GM18507 (cell line): Measurements from ENCODE around the gene MPC2.
"Not testable (repeated sequence)": the region's sequence is repeated elsewhere in the genome, so short reads cannot be mapped to it uniquely, and the experiment has no call there.

Experiments used
- DNase-seq: peaks from one replicate; pipeline ENCODE4 v3.0.0; 2011; ENCODE audit warnings: low read depth; ENCODE audit not compliant: insufficient read length; ENCODE audit errors: extremely low spot score
- FAIRE-seq: peaks from 2 replicates; lab custom pipeline; 2011; peaks lifted over from hg19 to GRCh38; lab: Jason Lieb, UNC

MPC2 gene

DNA sequence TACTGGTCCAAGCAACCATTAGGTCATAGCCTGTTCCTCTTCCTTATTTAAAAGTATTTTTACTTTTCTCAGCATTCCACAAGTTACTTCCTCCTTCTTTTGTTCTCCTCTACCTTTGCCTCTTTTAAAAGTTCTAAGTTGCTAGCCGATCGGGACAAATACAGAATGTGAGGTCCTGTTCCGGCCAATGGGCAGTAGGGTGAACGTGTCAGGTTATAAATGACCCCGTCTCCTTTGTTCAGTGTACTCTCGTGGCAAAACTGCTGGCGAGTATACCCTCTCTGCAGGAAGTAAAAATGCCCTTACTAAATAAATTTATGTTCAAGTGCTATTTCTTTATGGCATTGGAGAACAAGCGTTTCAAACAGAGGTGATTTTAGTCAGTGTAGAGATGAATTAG is 25.5 kb downstream of the MPC2 start:
- FAIRE-seq, result no peak
- DNase-seq, result no peak

DNA sequence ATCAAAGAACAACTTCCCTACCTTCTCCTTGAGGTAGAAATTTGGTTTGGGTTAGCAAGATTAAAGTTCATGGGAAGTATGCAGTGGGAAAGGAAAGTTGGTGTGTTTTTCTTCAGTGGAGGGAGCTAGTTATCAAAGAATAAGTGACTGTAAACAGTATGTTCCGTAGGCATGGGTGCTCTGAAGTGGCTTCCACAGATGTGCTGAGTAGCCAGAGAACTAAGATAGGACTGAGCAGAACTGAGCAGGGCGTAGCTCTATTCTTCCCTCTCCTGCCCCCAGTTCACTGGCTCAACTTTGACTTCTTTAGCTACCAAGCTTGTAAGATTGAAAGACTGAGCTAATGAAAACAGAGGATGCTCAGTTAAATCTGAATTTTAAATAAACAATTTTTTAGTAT is 26.3 kb downstream of the MPC2 start:
- FAIRE-seq (no peak), DNase-seq (no peak)

DNA sequence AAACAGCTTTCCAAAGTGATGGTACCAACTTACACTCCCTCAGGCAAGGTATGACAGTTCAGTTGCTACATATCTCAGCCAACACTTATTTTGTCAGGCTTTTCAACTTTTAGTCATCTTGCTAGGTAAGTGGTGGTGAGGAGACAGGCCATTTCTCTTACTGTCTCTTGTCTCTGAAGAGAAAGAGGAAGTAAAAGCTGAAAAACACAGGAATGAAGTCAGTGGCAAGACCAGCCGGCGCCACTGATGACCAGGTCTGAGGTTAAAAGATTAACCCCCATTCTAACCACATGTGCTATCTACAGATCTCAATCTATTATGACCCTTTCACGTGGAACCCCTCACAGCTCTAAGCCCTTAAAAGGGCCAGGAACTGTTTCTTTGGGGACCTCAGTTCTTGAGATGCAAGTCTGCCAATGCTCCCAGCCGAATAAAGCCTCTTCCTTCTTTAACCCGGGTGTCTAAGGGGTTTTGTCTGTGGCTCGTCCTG is 27.1 kb downstream of the MPC2 start:
- no peak for DNase-seq

DNA sequence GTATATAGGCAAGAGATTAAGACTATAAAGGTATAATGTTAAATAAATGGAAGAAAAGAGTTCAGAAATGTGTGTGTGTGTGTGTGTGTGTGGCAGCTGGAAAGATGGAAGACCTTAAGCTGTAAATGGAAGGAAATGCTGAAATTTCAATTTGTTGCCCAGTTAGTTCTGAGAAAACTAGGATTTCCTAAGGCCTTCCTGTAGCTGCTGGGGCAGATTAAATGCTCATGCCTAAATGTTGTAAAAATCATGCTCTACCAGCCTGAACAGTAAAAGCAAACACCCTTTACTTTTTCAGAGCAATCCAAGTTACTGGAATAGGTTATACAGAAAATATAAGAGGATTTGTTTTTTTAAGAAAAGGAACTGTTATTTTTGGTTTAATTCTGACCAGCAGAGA is 31.2 kb downstream of the MPC2 start:
- no peak for DNase-seq
- FAIRE-seq, result no peak

More for the DNA sequence above, 27.1 kb downstream of the MPC2 start:
- FAIRE-seq, result peak; percentile 87

DNA sequence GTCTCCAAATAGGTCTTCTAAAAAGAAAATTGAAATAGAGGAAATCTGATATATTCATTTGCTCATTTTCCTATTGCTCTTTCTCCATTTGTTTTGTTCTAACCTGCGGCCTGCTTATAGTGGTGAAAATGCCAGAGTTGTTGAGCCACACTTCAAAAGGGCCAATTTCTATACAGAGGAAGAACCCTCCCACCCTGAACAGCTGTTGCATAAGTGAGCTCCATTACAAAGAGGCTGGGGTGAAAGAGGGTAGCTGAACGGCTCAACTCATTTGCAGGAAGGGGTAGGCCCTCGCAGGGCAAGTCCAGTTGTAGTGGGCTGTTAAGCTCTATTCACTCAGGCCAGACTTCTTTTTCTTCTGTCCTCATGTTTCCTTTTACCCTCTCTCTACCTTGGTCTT is 31.7 kb downstream of the MPC2 start:
- no peak for DNase-seq
- no peak for FAIRE-seq

DNA sequence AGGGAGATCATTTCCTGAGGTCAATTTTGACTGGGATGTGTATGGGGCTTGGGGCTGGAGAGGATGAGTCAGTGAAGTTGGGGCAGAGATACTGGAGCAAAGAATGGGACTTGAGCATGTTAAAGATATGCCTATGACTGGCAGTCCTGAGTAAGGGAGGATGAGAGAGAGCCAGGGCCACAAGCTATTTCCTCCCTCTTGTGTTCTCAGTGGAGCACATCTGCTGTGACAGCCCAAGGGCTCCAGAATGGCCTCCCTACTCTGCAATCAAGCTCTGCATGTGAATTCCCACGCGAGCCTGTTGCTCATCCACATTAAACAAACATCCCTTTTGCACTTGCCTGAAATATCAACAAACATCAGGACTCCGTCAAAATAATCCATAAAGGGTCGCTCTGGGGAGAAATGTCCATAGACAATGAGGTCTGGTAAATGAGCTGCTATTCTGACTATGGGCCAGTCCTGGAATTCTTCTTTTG is 32.2 kb downstream of the MPC2 start:
- DNase-seq (no peak), FAIRE-seq (no peak)

DNA sequence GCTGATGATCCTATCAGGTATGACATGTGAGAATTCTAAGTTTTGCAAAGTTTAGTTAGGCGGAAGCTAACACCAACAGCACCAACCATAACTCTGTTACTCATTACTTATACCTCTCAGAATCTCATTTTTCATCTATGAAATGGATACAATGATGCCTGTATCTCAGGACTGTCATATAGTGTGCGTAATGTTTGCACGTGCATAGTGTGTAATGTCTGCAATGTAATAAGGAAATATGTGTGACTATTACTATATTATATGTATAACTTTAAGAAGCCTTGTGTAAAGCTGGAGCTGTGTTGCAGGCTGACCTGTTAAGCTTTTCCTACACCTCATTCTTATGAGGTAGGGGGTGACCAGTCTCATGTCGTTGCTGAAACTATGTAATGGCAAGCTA is 36.0 kb downstream of the MPC2 start:
- no peak for FAIRE-seq

DNA sequence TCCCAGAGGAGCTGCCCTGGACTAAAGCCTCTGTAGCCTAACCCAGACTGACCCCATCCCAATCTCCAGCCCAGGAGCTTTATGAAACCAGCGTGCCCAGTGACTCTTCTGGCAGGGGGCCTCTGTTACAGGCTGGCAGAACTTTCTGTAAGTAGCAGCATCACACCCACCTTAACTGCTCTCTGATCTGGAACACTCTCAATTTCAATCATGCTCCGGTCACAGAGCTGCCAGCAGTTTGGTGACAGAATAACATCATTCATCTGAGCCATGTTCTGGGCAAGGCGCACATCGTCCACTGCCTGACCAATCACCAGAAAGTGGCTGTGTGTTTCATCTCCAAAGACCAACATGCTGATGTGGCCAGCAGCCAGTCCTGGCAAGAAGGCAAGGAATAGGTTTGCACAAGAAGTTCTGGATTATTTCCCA is 37.6 kb downstream of the MPC2 start:
- peak; percentile 35 for DNase-seq
- peak; percentile 93 for FAIRE-seq

More for the DNA sequence above, 36.0 kb downstream of the MPC2 start:
- no peak for DNase-seq

DNA sequence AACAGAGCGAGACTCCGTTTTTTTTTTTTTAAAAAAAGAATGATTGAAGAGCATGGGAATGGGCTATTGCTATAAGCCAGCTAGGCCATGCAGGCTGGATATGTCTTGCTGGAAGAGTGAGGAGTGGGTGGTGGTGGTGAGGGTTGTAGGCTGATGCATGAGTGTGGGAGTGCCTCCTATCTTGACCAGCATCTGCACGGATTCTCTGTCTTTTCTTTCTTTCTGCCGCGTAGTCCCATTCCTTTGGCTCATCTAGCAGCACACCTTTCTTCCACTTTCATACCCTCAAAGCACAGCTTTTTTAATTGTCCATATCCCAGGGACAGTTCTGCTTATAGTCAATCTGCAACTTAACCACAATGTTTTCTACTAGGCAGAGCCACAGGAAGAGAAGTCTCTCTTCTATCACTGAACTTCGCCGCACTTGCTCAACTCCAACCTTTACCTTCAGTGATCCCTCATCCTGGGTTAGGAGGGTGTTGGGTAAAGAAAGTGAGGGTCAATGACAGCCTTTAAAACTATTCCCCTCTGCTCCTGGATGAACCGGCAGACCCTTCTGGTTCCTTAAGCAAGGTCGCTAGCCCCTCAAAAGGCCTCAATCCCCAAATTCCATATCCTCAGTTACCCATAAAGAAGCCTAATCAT is 38.2 kb downstream of the MPC2 start:
- DNase-seq, result no peak
- peak; percentile 9 for FAIRE-seq

DNA sequence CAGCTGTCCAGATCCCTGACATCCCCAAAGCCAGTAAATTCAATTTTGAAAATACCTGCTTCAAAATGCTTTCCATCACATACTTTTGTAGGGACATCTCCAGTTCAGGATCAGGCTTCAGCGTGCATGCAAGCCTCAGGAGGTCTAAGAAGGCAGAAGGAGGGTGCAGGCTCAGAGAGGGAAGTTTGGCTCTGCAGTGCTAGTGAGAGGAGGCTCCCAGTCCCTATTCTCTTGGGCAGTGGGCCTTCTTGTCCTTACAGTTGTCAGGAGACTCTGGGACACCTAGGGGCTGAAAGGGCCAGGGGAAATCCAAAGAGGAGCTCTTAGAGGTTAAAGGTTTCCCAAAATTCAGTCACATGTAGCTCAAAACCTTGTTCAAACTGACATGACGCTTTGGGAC is 43.1 kb downstream of the MPC2 start:
- FAIRE-seq (no peak), DNase-seq (no peak)

DNA sequence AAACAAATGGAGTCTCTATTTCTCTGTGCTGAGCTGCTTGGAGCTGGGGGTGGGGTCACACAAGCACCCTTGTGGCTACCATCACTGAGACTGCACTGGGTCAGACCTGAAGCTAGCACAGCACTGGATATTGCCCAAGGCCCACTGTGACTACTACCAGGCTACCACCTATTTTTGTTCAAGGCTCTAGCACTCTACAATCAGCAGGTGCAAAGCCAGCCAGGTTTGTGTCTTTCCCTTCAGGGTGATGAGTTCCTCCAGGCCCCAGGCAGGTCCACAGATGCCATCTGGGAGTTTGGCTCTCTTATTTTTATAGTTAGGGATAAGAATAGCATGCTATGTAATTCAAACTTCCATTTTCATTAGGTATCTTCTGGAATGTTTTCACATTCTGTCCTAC is 46.5 kb downstream of the MPC2 start:
- no peak for DNase-seq
- FAIRE-seq, result no peak

DNA sequence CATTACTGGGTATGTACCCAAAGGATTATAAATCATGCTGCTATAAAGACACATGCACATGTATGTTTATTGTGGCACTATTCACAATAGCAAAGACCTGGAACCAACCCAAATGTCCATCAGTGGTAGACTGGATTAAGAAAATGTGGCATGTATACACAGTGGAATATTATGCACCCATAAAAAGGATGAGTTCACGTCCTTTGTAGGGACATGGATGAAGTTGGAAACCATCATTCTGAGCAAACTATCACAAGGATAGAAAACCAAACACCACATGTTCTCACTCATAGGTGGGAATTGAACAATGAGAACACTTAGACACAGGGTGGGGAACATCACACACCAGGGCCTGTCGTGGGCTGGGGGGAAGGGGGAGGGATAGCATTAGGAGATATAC is 49.7 kb downstream of the MPC2 start:
- DNase-seq, FAIRE-seq: not testable (repeated sequence)

DNA sequence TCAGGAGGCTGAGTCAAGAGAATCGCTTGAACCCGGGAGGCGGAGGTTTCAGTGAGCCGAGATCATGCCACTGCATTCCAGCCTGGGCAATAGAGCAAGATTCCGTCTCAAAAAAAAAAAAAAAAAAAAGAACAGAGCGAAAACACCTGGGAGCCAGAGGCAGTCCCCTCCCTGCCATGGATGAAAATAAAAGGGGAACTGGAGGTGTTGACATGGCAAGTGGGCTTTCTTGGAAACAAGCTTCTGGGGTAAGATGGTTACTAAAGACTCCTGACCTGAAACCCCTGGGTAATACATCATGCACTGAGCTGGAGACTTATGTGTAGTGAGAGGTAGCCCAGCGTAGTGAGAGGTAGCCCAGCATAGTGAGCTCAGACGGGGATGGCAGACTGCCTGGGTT is 54.5 kb downstream of the MPC2 start:
- FAIRE-seq (no peak), DNase-seq (no peak)

DNA sequence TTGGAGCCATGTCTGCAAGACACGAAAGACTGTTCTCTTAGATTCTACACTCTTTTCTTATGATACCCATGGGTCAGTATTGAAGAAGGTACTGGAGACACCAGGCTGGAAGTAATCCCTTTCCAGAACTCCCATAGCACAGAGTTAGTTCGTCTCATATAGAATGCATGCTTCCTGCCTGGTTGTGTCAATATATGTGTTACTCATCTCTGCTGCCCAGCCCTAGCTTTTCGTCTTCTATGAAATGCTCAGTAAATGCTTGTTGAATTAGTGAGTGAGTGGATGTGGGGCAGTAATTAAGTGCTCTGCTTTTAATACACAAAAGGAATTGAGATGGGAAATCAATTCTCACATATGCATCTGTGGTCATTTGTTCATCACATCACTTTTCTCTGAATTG is 55.1 kb downstream of the MPC2 start:
- FAIRE-seq (no peak), DNase-seq (no peak)

DNA sequence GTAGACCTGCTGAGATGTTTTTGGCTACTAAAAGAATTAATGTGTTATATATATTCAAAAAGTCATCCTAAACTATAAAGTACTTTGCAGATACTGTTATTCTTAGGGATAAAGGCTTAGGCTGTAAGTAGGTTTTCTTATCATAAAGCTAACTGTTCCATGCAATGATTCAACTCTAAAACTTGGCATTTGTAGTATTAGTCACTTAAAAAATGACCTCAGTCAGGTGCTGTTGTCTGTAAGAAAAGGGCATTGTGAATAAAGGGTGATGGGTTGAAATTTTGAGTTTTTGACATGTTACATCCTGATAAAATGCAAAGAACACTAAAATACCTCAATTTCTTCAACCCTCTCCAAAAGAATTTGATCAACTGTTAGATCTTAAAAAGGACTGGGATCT is 55.8 kb downstream of the MPC2 start:
- no peak for FAIRE-seq

DNA sequence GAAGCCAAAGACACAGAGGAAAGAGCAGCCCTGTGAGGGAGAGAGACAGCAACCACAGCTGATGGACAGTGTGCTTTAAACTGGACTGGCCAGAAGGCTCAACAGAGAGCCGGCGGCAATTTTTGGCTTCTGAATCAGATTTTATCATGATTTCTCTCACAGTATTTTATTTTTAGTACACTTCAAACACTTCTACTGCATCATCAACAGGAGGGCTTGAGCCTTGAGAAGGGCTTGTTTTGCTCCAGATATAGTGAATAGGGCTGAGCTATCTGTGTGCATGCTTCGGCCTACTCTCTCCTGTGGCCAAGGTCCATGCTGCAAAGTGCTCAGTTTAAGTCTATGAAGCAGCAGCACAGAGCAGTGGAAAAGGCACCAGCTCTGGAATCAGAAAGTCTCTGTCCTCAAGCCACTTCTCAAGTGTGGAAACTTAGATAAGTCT is 56.3 kb downstream of the MPC2 start:
- no peak for DNase-seq
- FAIRE-seq, result no peak

More for the DNA sequence above, 55.8 kb downstream of the MPC2 start:
- DNase-seq, result no peak

DNA sequence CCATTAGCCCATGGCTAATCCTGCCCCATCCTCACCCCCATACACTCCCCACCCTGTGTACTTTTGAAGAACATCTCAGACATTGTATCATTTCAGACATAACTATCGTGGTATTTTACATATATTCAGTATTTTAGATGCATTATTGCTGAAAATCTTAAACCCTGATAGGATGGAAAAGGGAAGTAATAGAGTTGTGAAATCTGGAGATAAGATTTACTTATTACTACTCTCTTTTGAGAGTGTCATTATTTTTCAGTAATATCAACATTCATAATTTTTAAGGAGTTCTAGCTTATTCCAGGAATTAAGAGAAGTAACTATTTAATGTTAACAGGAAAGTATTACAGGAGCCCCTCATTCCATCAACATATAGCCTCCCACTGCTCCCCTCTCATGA is 57.4 kb downstream of the MPC2 start:
- FAIRE-seq, result no peak
- DNase-seq, result no peak

DNA sequence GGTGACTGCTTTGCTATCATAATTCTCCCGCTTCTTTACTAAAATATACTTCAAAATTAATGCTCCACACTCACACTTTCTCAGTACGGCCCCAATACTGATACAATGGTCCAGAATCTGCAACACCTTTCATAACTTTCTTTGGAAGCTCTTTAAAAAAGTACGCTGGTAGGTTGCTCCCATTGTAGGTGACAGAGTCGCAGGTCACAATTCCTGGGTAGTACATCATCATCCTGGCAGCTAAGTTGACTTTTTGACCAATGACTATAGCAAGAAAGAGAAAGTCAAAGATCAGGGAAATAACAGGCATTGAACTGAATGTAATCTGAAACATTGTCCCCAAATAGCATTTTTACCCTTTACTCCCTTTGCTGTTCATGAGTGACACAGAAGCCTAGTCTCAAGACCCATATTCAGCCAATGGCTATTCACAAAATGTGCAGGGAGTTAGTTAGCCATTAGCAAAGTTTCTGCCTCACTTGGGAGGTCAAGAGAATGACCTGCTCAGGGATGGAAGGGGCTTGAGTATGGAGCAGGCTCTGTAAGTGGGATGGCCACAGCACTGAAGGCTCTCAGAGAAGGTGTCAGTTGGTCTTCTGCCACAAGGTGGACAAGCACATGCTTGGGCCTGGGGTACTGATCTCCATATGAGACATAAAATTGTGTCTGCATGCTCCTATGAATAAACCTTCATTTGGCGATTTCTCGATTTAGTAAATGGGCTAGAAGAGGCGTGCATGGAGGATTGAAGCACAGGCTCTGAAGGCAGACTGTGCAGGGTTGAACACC is 58.3 kb downstream of the MPC2 start:
- FAIRE-seq (no peak), DNase-seq (no peak)

DNA sequence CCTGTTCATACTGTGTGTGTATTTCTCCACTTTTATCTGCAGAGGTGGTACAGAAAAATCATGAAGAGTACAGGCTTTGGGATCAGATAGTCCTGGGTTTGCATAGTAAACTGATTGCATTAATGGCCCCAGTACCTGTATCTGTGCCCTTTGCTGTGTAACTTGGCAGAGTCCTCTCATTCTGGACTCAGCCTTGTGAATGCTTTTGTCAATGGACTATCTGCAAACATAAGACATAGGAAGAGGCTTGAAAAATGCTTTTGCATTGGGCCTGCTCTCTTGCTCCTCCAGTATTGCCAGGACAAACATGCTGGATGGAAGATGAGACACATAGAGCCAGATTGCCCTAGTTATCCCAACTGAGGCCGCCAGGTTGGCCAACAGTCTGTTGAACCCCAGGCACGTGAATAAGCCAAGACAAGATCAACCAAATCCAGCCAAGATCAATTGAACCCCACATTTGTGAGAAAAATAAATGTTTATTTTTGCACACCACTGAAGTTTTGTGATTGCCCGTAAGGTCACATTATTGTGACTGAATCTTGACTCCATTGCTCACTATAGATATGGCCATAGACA is 60.2 kb downstream of the MPC2 start:
- DNase-seq (no peak), FAIRE-seq (no peak)

DNA sequence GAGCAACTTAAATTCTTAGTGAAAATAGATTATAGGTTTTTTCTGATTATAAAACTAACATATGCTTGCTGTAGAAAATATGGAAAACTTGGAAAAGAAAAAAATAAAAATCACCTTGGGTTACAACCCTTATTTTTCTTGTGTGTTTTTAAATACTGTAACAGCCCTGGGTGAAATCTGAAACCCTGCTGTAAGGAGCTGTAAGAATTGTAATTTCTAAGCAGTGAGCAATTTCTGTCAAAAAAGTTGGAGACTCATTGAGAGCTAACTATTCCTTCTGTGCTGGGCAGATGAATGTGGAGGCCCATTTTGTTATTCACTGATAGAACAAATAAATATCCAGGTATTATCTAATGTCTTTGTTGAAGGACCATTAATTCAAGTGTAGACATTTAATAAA is 65.5 kb downstream of the MPC2 start:
- FAIRE-seq (no peak), DNase-seq (no peak)
